Right lobe of liver (tissue), 6 donors: ENCODE results near the gene ZNF91. TPM values are rescaled to one million over a fixed set of nuclear protein-coding genes. Genes with fewer than 3 reads are reported as not detected.
A peak's percentile ranks its signal among the peaks of the same experiment; 100 is the strongest.

Source experiments
- ATAC-seq, 4 donors: fragments of 200-7000 bp; cut with Tn5 transposase; one replicate each; pipeline ENCODE4 v1.9.1; 2020; ENCODE audit warnings: mild to moderate bottlenecking in 4 of 4, moderate library complexity in 4 of 4
- DNase-seq, 3 donors: peaks; one replicate each; pipeline ENCODE4 v3.0.0-alpha.2; 2020
- H3K27ac ChIP-seq, 3 donors: fragments of 200-600 bp; one replicate each; pipeline ENCODE4 v1.8.0; 2022
- H3K27me3 ChIP-seq, 2 donors: fragments of 200-600 bp; one replicate each; pipeline ENCODE4 v1.8.0; 2022
- H3K36me3 ChIP-seq, 4 donors: fragments of 200-600 bp; sonication (generic) in 1 of 4; one replicate each; pipeline versions ENCODE4 v1.5.1 to v1.8.0; 2017 to 2022; ENCODE audit warnings: control low read depth in 1 of 4
- H3K4me1 ChIP-seq, 4 donors: fragments of 200-600 bp; sonication (generic) in 1 of 4; one replicate each; pipeline versions ENCODE4 v1.5.1 to v1.8.0; 2017 to 2022; ENCODE audit warnings: control low read depth in 1 of 4
- H3K4me3 ChIP-seq, 3 donors: fragments of 200-600 bp; one replicate each; pipeline ENCODE4 v1.8.0; 2022
- H3K9me3 ChIP-seq, 4 donors: fragments of 200-600 bp; sonication (generic) in 1 of 4; one replicate each; pipeline versions ENCODE4 v1.5.1 to v1.8.0; 2017 to 2022; ENCODE audit warnings: control low read depth in 1 of 4
- CTCF ChIP-seq, 4 donors: fragments of 200-600 bp in 3 of 4; fragments of 450-650 bp in 1 of 4; IDR thresholded peaks; one replicate each; pipeline versions ENCODE4 v1.5.1 to v1.8.0; 2016 to 2022; ENCODE audit warnings: antibody characterized with exemption in 4 of 4, mild to moderate bottlenecking in 2 of 4
- POLR2A ChIP-seq: fragments of 450-650 bp; IDR thresholded peaks from one replicate; pipeline ENCODE4 v1.6.1; 2017; ENCODE audit warnings: antibody characterized with exemption, mild to moderate bottlenecking
- WGBS: methylation state at CpG from one replicate; pipeline ENCODE4 v1.1.6; 2018; ENCODE audit warnings: low coverage, low lambda C conversion rate; ENCODE audit not compliant: insufficient coverage; ENCODE audit errors: missing lambda C conversion rate; 5-methylcytosine and 5-hydroxymethylcytosine counted together
- intact Hi-C, 2 donors: fragments of 100-400 bp; cut with DNase I; formaldehyde crosslinking; loops; one replicate each; pipeline versions ENCODE4 v1.11.2 to v1.14.1; 2022
- total RNA-seq, 6 experiments: library from RNA; depleted of rRNA in 2 of 6; stranded (reverse); fragments of >200 nt in 2 of 6; fragmentation: NEBNext Ultra II Directional in 3 of 6; extraction: Animal tissue kit (Norgen Biotek cat#: 25700) in 3 of 6; gene quantifications; one replicate each; pipeline versions ENCODE4 v1.1.0 to v1.2.4, GENCODE V29; 2016 to 2023
- donor health status: DM: no; HTN: yes; CAD: no.
- donor health status: DM: no; HTN: no; CAD: no.
- donor health status: DM: no; HTN: no; CAD: no.
- donor health status: DM: no; HTN: yes; CAD: no.
- donor health status: DM: no; HTN: yes; CAD: no.

ZNF91 gene
- total RNA-seq, 6 experiments from 2014 or later: 14.4 to 21.0 (median 18.3) TPM

- Histone ChIP-seq H3K4me3 (no peak overlapping the region), H3K27ac (no peak overlapping the region), H3K4me1 (no peaks in the 10 kb centered on the region), H3K36me3 (no peaks in the 10 kb centered on the region), H3K9me3 (no peaks in the 10 kb centered on the region), H3K27me3 (no peaks in the 10 kb centered on the region)
- 48% methylated on average over 4 of the region's 4 CpGs for WGBS
- no peak for DNase-seq
- ATAC-seq: peak in 1 of 4 donors; percentile 32
- intact Hi-C loops: no loop called here
- no peak for TF ChIP-seq POLR2A
- no peak for TF ChIP-seq CTCF (IDR thresholded peaks at IDR 0.05)
Observed at GRCh38 chr19:23314505-23315251, 80.6 kb downstream of the ZNF91 start.

GRCh38 chr19:23313196-23313595, 82.1 kb downstream of the ZNF91 start:
- H3K4me3 ChIP-seq: no peak overlapping the region
- intact Hi-C loops: no loop called here
- H3K9me3 ChIP-seq: no peaks in the 10 kb centered on the region
- no peak for TF ChIP-seq CTCF (IDR thresholded peaks at IDR 0.05)
- no peak for TF ChIP-seq POLR2A
- 80% methylated on average over 1 of the region's 2 CpGs for WGBS
- H3K4me1 ChIP-seq: no peaks in the 10 kb centered on the region
- no peaks in the 10 kb centered on the region for H3K36me3 ChIP-seq
- no peak for ATAC-seq
- no peaks in the 10 kb centered on the region for H3K27me3 ChIP-seq
- DNase-seq: no peak
- H3K27ac ChIP-seq: no peak overlapping the region

GRCh38 chr19:23312515-23312914, 82.8 kb downstream of the ZNF91 start:
- no peak for ATAC-seq
- 50% methylated on average over 1 of the region's 1 CpG for WGBS
- no peak for TF ChIP-seq POLR2A
- no peak for TF ChIP-seq CTCF (IDR thresholded peaks at IDR 0.05)
- no peaks in the 10 kb centered on the region for H3K36me3 ChIP-seq
- no peak for DNase-seq
- no peak overlapping the region for H3K27ac ChIP-seq
- no peak overlapping the region for H3K4me3 ChIP-seq
- intact Hi-C loops: no loop called here
- no peaks in the 10 kb centered on the region for H3K9me3 ChIP-seq
- no peaks in the 10 kb centered on the region for H3K4me1 ChIP-seq
- H3K27me3 ChIP-seq: no peaks in the 10 kb centered on the region

- Histone ChIP-seq H3K27ac (no peak overlapping the region), H3K36me3 (no peaks in the 10 kb centered on the region), H3K4me1 (no peaks in the 10 kb centered on the region), H3K9me3 (no peaks in the 10 kb centered on the region), H3K4me3 (no peak overlapping the region), H3K27me3 (no peaks in the 10 kb centered on the region)
- ATAC-seq (no peak), DNase-seq (no peak)
- intact Hi-C loops: no loop called here
- 70% methylated on average over 3 of the region's 3 CpGs for WGBS
- no peak for TF ChIP-seq CTCF (IDR thresholded peaks at IDR 0.05)
- no peak for TF ChIP-seq POLR2A
Observed at GRCh38 chr19:23311551-23311950, 83.7 kb downstream of the ZNF91 start.
